ENCODE measurements around the gene HNRNPA0. TPM values are rescaled to one million over a fixed set of nuclear protein-coding genes. Genes with fewer than 3 reads are reported as not detected.

The HNRNPA0 gene
- total RNA-seq, 1 experiment from 2014 or later, result 33.3 TPM

DNA sequence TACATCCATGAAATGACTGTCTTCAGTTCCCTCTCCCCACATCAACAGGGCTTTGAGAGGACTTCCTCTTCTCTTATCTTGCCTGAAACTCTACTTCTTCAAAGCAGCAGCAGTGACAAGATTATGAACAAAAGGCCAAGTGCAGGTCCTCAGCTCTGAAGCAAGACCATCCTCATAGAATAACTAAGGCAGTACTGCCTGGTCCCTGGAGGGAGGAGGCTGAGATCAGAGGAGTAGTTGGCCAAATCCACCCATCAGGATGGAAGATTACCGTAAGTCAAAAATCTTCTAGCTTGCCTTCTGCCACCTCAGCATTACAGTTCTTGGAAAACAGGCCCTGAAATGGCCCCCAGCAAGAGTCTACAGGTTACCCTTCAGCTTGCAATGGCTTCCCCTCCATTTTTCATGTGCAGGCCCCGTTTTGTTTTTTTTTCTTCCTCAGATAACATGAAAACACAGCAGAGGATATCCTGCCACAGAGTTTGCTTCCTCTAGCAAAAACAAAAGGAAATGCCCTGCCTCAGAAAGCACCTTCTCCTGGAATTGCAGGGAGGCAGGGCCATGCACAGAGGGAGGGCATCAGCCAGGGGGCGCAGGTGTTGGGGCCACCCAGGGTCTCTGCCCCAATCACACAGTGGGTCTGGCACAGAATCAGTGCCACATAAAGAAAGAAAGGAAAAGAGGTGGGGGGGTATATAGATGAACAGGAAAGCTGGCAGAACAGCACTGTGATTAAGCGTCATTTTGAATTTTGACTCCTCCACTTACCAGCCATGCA lies 58.3 kb downstream of the HNRNPA0 start:
- CTCF ChIA-PET, result no interaction called here
- POLR2A ChIA-PET, result interaction anchor here (0.6 kb wide), 1 partner anchor 33 kb away, joined by 3 read pairs; no protein-coding TSS in a partner anchor
- Histone ChIP-seq H3K27ac (ENCODE audit: low read length) (no peak overlapping the region), H3K27me3 (ENCODE audit: control insufficient read depth, insufficient read depth, low read length) (no peaks in the 10 kb centered on the region; the same call in 1 of the 2 replicates), H3K4me1 (ENCODE audit: control insufficient read depth, insufficient read depth, low read length) (no peaks in the 10 kb centered on the region), H3K4me3 (ENCODE audit: low read depth in 2 of 2, low read length in 2 of 2) (no peak overlapping the region), H3K36me3 (ENCODE audit: control insufficient read depth, insufficient read depth, low read length) (no peaks in the 10 kb centered on the region), H3K9me3 (ENCODE audit: control insufficient read depth, insufficient read depth, low read depth, low read length) (no peaks in the 10 kb centered on the region)
- ATAC-seq, result no peak
- no TSS peak for BruUV-seq (replicated peaks)
- TF ChIP-seq, protein P1, sequence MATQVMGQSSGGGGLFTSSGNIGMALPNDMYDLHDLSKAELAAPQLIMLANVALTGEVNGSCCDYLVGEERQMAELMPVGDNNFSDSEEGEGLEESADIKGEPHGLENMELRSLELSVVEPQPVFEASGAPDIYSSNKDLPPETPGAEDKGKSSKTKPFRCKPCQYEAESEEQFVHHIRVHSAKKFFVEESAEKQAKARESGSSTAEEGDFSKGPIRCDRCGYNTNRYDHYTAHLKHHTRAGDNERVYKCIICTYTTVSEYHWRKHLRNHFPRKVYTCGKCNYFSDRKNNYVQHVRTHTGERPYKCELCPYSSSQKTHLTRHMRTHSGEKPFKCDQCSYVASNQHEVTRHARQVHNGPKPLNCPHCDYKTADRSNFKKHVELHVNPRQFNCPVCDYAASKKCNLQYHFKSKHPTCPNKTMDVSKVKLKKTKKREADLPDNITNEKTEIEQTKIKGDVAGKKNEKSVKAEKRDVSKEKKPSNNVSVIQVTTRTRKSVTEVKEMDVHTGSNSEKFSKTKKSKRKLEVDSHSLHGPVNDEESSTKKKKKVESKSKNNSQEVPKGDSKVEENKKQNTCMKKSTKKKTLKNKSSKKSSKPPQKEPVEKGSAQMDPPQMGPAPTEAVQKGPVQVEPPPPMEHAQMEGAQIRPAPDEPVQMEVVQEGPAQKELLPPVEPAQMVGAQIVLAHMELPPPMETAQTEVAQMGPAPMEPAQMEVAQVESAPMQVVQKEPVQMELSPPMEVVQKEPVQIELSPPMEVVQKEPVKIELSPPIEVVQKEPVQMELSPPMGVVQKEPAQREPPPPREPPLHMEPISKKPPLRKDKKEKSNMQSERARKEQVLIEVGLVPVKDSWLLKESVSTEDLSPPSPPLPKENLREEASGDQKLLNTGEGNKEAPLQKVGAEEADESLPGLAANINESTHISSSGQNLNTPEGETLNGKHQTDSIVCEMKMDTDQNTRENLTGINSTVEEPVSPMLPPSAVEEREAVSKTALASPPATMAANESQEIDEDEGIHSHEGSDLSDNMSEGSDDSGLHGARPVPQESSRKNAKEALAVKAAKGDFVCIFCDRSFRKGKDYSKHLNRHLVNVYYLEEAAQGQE (IDR thresholded peaks at IDR 0.05; ENCODE audit: insufficient read depth in 1 of 2, low read depth in 2 of 2, low read length in 1 of 2), result no peak
- no peak for TF ChIP-seq TCF7L2 (IDR thresholded peaks at IDR 0.05; ENCODE audit: low read depth, low read length)
- TF ChIP-seq, protein P2, sequence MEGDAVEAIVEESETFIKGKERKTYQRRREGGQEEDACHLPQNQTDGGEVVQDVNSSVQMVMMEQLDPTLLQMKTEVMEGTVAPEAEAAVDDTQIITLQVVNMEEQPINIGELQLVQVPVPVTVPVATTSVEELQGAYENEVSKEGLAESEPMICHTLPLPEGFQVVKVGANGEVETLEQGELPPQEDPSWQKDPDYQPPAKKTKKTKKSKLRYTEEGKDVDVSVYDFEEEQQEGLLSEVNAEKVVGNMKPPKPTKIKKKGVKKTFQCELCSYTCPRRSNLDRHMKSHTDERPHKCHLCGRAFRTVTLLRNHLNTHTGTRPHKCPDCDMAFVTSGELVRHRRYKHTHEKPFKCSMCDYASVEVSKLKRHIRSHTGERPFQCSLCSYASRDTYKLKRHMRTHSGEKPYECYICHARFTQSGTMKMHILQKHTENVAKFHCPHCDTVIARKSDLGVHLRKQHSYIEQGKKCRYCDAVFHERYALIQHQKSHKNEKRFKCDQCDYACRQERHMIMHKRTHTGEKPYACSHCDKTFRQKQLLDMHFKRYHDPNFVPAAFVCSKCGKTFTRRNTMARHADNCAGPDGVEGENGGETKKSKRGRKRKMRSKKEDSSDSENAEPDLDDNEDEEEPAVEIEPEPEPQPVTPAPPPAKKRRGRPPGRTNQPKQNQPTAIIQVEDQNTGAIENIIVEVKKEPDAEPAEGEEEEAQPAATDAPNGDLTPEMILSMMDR (IDR thresholded peaks at IDR 0.05), result no peak
- no peak for TF ChIP-seq POLR2AphosphoS5 (IDR thresholded peaks at IDR 0.05; ENCODE audit: low read depth, low read length)
- TF ChIP-seq SIN3A (IDR thresholded peaks at IDR 0.05; ENCODE audit: borderline replicate concordance, insufficient read depth, low read depth, low read length), result no peak
- intact Hi-C loops (cut with micrococcal nuclease; ENCODE audit: unreplicated experiment), result no loop called here
- DNase-seq (ENCODE audit: low read depth, low spot score), result no peak
- in situ Hi-C loops (cut with HindIII; ENCODE audit: low pct_unique_long_range_greater_than_20kb, low sequenced_read_pairs), result no loop called here

Other genes starting within 250 kb of the HNRNPA0 start
- gene KLHL3, start 18.3 kb downstream of the HNRNPA0 start, total RNA-seq (2021; ENCODE audit: unreplicated experiment), result 1.9 TPM
- gene MYOT, start 113.5 kb upstream of the HNRNPA0 start, total RNA-seq (2021; ENCODE audit: unreplicated experiment), result not detected
- gene PKD2L2, start 135.1 kb upstream of the HNRNPA0 start, total RNA-seq (2021; ENCODE audit: unreplicated experiment), result not detected

Data from Panc1 (cell line).